Smooth muscle cell (in vitro differentiated cells): ENCODE measurements around the gene AKAP6. TPM values are rescaled to one million over a fixed set of nuclear protein-coding genes. Genes with fewer than 3 reads are reported as not detected.
A peak's percentile ranks its signal among the peaks of the same experiment; 100 is the strongest.

Source experiments
- DNase-seq: peaks from one replicate; lab custom pipeline; 2025; ENCODE audit not compliant: unreplicated experiment; lab: John Stamatoyannopoulos, UW
- H2AFZ ChIP-seq: fragments of 200-600 bp; sonication (generic); 2 replicates; pipeline ENCODE4 v1.6.0; 2016; ENCODE audit warnings: antibody characterized with exemption, low read depth, mild to moderate bottlenecking
- H3F3A ChIP-seq: fragments of 200-600 bp; sonication (generic); 2 replicates; pipeline ENCODE4 v1.6.0; 2017; ENCODE audit warnings: antibody characterized with exemption, low read depth
- H3K27ac ChIP-seq: fragments of 200-600 bp; sonication (generic); 2 replicates; pipeline ENCODE4 v1.5.1; 2016; ENCODE audit warnings: low read depth, mild to moderate bottlenecking
- H3K27me3 ChIP-seq: fragments of 200-600 bp; sonication (generic); 2 replicates; pipeline ENCODE4 v1.6.1; 2016; ENCODE audit warnings: low read depth, mild to moderate bottlenecking
- H3K36me3 ChIP-seq: fragments of 200-600 bp; sonication (generic); 2 replicates; pipeline ENCODE4 v1.5.1; 2016; ENCODE audit warnings: low read depth
- H3K4me1 ChIP-seq: fragments of 200-600 bp; sonication (generic); 2 replicates; pipeline ENCODE4 v1.5.1; 2016; ENCODE audit warnings: low read depth
- H3K4me2 ChIP-seq: fragments of 200-600 bp; sonication (generic); 2 replicates; pipeline ENCODE4 v1.6.0; 2016; ENCODE audit warnings: mild to moderate bottlenecking
- H3K4me3 ChIP-seq: fragments of 200-600 bp; sonication (generic); 2 replicates; pipeline ENCODE4 v1.5.1; 2016; ENCODE audit warnings: mild to moderate bottlenecking
- H3K79me2 ChIP-seq: fragments of 200-600 bp; sonication (generic); 2 replicates; pipeline ENCODE4 v1.6.0; 2016; ENCODE audit warnings: low read depth, mild to moderate bottlenecking
- H3K9ac ChIP-seq: fragments of 200-600 bp; sonication (generic); 2 replicates; pipeline ENCODE4 v1.6.0; 2016; ENCODE audit warnings: low read depth
- H3K9me3 ChIP-seq: fragments of 200-600 bp; sonication (generic); replicated peaks from 2 replicates; pipeline ENCODE4 v1.5.1; 2016; ENCODE audit warnings: low read depth
- H4K20me1 ChIP-seq: fragments of 200-600 bp; sonication (generic); 2 replicates; pipeline ENCODE4 v1.6.0; 2016; ENCODE audit warnings: low read depth
- WGBS: methylation state at CpG from one replicate; pipeline ENCODE4 v1.1.7; 2016; ENCODE audit warnings: low lambda C conversion rate; 5-methylcytosine and 5-hydroxymethylcytosine counted together
- polyA plus RNA-seq: library from polyadenylated mRNA; unstranded; fragments of >200 nt; fragmentation: Nextera tagmentation; extraction: Ambion mirVana; gene quantifications from 2 replicates; pipeline ENCODE4 v1.2.1, GENCODE V29; 2016
- total RNA-seq: library from RNA; depleted of rRNA; stranded (reverse); fragments of >200 nt; gene quantifications from 2 replicates; pipeline ENCODE4 v1.2.3, GENCODE V29; 2014
- TF ChIP-seq, protein P1 (sequence below): fragments of 200-600 bp; sonication (generic); IDR thresholded peaks from 2 replicates; pipeline ENCODE4 v1.5.1; 2017; ENCODE audit warnings: borderline replicate concordance, mild to moderate bottlenecking, antibody characterized with exemption; ENCODE audit not compliant: insufficient read depth, poor library complexity, severe bottlenecking

AKAP6 gene
- total and polyA plus RNA-seq, 2 experiments from 2014 or later = 1.3 to 6.4 TPM

DNA sequence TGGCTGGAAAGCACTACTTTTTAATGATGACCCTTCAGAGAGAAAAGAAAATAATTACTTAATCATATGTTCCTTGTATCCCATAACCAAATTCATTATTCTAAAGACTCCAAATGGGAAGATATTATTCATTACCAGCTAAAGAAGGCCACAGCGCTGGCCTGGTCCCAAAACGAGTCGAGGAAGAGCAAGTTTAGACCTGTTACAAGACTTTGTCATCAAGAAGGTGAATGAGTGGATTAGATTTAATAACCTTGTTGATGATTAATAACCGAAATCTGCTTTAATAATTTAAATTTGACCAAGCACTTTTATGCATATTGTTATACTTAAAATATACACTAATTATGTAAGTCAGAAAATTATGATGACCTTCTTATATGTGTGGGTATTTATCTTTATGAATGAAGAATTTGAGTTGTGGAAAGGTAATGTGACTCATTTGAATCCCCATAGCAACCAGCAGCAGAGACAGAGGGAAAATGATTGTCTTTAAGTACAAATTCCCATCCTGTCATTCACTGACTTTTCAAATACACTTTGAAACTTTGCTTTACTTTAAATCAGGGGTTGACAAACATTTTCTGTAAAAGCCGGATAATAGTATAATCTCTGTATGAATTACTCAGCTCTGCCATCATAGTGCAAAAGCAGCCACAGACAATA lies 409.2 kb downstream of the AKAP6 start:
- TF ChIP-seq, protein P1, sequence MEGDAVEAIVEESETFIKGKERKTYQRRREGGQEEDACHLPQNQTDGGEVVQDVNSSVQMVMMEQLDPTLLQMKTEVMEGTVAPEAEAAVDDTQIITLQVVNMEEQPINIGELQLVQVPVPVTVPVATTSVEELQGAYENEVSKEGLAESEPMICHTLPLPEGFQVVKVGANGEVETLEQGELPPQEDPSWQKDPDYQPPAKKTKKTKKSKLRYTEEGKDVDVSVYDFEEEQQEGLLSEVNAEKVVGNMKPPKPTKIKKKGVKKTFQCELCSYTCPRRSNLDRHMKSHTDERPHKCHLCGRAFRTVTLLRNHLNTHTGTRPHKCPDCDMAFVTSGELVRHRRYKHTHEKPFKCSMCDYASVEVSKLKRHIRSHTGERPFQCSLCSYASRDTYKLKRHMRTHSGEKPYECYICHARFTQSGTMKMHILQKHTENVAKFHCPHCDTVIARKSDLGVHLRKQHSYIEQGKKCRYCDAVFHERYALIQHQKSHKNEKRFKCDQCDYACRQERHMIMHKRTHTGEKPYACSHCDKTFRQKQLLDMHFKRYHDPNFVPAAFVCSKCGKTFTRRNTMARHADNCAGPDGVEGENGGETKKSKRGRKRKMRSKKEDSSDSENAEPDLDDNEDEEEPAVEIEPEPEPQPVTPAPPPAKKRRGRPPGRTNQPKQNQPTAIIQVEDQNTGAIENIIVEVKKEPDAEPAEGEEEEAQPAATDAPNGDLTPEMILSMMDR = no peak
- no peak overlapping the region for H2AFZ ChIP-seq
- no peaks in the 10 kb centered on the region for H3K4me1 ChIP-seq
- no peaks in the 10 kb centered on the region for H3K79me2 ChIP-seq
- no peak overlapping the region for H3K4me2 ChIP-seq
- H3K27ac ChIP-seq = peak overlapping the region; percentile 13
- no peaks in the 10 kb centered on the region for H3K27me3 ChIP-seq
- no peak for DNase-seq
- no peak overlapping the region for H3K9ac ChIP-seq
- WGBS = 82% methylated on average over 5 of the region's 5 CpGs
- H3F3A ChIP-seq = no peaks in the 10 kb centered on the region
- no peaks in the 10 kb centered on the region for H3K9me3 ChIP-seq
- no peaks in the 10 kb centered on the region for H3K36me3 ChIP-seq
- no peaks in the 10 kb centered on the region for H4K20me1 ChIP-seq
- no peak overlapping the region for H3K4me3 ChIP-seq

DNA sequence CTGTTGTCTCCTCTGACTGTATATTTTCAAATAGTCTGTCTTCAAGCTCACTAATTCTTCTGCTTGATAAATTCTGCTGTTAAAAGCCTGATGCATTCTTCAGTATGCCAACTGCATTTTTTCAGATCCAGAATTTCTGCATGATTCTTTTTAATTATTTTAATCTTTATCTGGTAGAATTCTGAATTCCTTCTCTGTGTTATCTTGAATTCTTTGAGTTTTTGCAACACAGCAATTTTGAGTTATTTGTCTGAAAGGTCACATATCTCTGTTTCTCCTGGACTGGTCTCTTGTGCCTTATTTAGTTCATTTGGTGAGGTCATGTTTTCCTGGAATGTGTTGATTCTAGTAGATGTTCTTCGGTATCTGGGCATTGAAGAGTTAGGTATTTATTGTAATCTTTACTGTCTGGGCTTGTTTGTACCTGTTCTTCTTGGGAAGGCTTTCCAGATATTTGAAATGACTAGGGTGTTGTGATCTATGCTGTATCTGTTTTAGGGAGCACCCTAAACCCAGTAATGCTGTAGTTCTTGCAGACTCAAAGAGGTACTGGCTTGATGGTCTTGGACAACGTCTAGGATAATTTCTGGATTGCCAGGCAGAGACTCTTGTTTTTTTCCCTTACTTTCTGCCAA lies 415.8 kb downstream of the AKAP6 start:
- Histone ChIP-seq H3K4me2 (no peak overlapping the region), H3K79me2 (no peaks in the 10 kb centered on the region), H2AFZ (no peak overlapping the region), H3K4me1 (no peaks in the 10 kb centered on the region), H4K20me1 (no peaks in the 10 kb centered on the region), H3K4me3 (no peak overlapping the region), H3K9me3 (no peaks in the 10 kb centered on the region), H3K27me3 (no peaks in the 10 kb centered on the region), H3K36me3 (no peaks in the 10 kb centered on the region), H3K27ac (no peak overlapping the region), H3F3A (no peaks in the 10 kb centered on the region), H3K9ac (no peak overlapping the region)
- TF ChIP-seq, protein P1 = no peak
- 57% methylated on average over 2 of the region's 2 CpGs for WGBS
- no peak for DNase-seq

DNA sequence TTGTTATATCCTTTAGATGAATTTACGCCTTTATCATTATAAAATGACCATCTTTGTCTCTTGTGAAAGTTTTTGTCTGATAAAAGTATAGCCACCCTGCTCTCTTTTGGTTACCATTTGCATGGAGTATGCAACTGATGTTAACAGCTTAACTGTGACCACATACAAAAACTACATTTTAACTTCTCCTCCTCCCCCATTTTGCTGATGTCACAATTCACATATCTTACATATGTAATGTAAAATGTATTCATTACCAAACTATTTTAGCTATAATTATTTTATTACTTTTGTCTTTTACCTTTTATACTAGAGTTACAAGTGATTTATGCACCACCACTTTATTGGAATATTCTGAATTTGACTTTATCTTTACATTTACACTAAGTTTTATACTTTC lies 425.1 kb downstream of the AKAP6 start:
- Histone ChIP-seq H4K20me1 (no peaks in the 10 kb centered on the region), H3F3A (no peaks in the 10 kb centered on the region), H3K27ac (no peak overlapping the region), H3K9me3 (peaks cover 3% of the 10 kb centered on the region), H3K9ac (no peak overlapping the region), H3K4me3 (no peak overlapping the region), H2AFZ (no peak overlapping the region), H3K79me2 (no peaks in the 10 kb centered on the region), H3K4me1 (no peaks in the 10 kb centered on the region), H3K36me3 (no peaks in the 10 kb centered on the region), H3K27me3 (no peaks in the 10 kb centered on the region), H3K4me2 (no peak overlapping the region)
- 97% methylated on average over 1 of the region's 1 CpG for WGBS
- TF ChIP-seq, protein P1 = no peak
- DNase-seq = no peak

DNA sequence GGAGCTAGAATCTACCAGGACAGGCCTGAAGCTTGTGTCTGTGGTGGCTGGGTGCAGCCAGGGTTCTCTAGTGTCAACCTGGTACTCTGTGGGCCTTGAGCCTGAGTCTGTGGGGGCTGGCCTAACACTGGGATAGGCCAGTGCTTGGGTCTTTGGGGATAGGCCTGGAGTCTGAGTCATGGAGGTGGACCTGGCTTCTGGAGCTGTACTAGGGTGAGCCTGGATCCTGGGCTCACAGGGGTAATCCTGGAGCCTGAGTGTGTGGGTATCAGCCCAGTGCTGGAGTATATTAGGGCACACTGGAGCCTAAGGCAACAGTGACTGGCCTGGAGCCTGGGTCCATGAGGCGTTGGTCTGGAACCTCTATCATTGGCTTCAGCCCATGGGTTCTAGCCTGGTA lies 427.1 kb downstream of the AKAP6 start:
- no peak overlapping the region for H3K4me2 ChIP-seq
- H3K36me3 ChIP-seq = no peaks in the 10 kb centered on the region
- no peak overlapping the region for H2AFZ ChIP-seq
- no peak overlapping the region for H3K9ac ChIP-seq
- H3K9me3 ChIP-seq = peaks cover 3% of the 10 kb centered on the region
- H3F3A ChIP-seq = no peaks in the 10 kb centered on the region
- no peak overlapping the region for H3K4me3 ChIP-seq
- no peak for DNase-seq
- H3K4me1 ChIP-seq = no peaks in the 10 kb centered on the region
- no peaks in the 10 kb centered on the region for H3K79me2 ChIP-seq
- TF ChIP-seq, protein P1 = no peak
- H3K27ac ChIP-seq = no peak overlapping the region
- no peaks in the 10 kb centered on the region for H4K20me1 ChIP-seq
- H3K27me3 ChIP-seq = no peaks in the 10 kb centered on the region
- 82% methylated on average over 1 of the region's 1 CpG for WGBS
